HG02884 (cell line): ENCODE measurements around the gene HS1BP3.

ENCODE experiments used
- ATAC-seq: cut with Tn5 transposase; IDR thresholded peaks from one replicate; pipeline ENCODE4 v1.9.1; 2021; ENCODE audit warnings: mild to moderate bottlenecking, moderate library complexity; ENCODE audit not compliant: unreplicated experiment

The HS1BP3 gene

DNA sequence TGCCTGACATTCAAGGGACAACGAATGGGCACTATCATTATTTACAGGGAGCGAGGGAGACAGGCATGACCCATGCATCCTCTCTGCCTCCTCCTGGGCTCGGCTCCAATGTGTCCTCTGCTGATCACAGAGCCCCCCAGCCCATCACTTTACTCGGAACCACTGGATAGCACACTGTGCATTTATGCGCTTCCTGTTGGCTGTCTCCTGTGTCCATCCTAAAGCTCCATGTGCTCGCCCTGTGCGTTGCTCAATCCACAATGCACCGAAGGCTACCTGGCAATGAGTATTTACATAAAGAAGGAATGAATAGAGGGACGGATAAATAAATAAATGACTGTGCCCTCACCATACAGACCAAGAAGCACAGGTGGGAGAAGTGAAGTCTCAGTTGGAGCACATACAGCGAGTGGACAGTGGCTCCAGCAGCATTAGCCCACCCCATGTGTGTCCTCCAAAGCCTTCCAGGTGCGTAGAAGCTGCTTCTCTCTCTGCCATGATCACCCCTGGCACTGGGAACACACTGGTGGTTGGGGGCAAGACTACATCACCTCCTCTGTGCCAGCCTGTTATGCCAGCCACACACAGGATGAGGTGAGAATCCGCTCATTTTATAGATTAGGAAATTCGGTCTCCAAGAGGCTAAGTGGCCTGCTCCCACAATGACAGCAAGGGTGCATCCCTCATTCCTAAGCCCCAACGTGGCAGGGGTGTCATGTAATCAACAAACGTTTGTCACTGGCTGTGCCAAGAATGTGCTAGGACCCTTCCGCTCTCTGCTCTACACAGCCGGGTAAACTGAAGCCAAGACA is 13.7 kb upstream of the HS1BP3 start:
- ATAC-seq: no peak

DNA sequence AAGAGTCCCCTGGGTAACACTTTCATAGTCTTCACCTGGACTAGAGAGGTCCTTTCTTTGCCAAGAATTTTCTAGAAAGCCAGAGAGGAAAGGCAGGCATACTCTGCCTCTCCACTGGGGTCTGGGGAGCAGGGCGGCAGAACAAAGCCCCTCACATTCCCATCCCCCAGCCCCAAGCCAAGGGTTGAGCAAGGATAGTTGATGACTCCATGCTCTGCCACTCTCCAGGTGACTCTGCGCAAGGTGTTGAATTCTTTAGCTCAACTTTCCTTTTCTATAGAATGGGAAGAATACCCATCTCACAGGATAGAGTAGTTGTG is 13.1 kb upstream of the HS1BP3 start:
- ATAC-seq: no peak

DNA sequence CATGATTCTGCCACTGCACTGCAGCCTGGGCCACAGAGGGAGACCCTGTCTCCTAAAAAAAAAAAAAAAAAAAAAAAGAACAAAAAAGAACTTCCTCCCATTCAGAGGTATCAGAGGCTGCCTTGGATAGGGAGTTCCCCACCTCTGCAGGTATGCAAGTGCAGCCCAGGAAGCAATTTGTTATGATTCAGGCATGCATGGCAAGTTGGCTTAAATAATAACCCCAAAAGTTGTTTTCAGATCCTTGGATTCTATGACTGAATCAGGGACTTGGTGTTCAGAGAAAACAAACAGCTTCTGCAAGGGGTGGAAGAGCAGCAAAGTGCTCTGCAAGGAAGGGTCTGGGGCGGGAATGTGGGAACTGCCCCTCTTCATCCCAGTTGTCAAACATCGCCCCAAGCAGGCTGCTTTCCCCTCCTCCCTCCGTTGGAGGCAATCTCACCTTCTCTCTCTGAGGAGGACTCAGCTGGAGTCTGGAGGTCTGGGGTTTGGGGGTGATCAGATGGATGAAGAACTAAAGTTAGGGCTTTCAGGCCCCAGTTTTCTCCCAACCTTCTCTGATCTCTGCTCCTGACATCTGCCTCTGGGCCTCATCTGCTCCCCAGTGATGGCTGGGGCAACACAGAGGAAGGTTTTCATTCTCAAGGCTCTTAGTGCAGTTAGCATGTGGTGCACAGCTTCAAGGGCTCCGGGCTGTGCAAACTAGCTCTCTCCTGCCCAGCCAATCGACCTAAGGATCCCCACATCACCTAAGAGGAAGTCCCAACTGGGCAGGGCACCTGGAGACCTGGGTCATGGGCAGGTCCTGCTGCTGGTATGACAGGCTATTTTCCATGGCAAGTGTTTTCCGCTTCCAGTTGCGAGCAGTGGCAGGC is 12.5 kb upstream of the HS1BP3 start:
- no peak for ATAC-seq

DNA sequence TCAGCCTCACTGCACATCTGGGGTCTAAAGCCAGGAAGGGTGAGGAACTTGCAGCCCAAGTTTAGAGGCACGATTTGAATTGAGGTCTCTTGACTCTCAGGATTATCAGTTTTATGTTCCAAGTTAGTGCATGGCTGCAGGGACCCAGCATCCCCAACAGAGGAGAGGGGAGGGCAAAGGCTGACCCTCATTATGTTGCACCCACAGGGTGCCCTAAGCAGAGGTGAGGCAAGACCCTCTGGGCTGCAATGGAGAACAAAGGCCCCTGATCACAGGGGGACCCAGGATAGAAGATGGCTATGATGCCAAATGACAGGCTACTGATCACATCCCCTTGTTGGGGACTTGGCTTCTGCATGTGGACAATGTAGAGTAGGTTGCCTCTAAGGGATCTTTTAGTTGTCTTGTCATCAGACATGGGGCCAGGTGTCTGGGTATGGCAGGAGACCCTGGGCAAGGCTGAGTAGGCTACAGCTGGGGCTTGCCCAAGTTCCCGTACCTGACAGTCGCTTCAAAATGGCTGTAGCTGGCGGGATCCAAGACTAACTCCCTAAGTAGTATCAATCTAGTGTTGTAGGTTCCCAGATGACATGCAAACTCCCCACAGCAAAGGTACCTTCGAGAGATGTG is 11.5 kb upstream of the HS1BP3 start:
- ATAC-seq: no peak

DNA sequence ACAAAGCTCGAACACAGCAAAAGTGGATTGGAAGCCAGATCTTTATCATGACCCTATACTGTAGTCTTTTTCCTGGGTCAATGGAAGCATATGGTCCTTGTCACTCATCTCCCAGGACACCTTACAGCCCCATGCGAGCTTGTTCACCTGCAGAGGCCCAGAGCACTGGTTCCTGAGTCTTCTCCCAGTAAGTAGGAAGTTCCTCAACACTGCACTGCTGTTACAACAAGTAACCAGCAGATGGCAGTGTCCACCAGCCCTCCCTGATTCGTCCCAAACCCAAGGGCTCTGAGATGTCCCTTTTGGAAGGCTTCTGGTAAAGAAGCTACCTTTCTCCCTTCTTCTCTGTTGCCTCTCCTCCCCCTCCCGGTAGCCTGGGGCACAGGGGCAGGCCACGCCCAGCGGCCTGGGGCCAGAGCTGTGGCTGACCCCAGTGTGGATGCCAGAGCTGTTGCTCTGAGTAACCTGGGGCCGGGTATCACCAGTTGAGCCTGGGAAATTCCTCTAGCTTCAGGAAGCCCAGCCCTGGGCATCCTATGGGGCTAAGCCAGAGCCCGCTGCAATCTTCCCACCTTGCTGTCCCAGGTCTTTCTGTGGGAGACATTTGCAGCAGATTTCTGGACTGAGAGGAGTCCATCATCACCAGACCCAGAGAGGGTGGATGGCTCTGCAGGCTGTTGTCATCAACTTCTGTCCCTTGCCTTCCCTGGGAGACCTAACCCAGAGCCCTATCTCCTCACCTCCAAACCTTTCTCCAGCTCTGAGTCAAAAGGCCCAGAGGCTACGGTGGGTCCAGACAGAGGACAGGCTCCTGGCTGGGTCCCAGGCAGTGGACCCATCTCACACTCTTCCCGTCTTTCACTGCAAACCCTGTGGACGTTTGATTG is 10.8 kb upstream of the HS1BP3 start:
- peak; percentile 56 for ATAC-seq

DNA sequence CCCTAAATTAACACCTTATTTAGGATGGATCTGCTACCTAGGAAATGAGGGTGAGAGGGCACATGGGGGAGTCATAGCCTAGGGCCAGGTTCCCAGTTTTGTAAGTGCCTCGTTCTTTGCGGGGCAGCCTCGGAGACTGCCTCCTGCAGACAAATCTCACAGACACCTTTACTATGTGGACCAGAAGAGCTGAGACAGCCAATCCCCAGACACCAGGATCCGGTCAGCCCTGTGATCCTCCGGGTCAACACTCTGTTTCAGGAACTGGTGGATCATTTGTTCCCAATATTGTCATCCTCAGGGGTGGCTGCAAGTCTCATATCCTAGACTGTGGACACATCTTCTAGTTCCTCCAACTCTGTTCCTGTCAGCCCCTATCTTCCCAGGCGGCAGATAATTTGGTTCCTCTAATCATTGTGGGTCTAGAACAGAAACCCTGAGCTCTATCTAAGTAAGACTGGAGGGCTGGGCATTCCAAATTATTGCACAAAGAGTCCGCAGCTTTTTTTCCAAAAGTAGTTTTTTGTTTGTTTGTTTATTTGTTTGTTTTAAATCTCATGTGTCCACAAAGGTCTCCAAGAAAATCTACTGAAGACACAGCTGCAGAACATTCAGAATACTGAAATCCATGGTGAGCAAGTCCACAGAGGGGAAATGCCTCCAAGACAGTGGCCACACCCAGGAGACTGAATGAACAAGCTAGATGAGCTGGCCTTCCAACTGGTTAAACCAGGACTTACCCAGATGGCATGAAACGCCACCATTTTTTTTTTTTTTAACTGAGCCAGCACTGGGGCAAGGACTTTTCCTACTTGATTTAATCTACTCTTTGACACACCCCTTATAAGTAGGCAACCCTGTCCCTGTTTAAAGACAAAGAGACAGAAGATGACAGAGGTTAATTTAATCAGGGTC is 9.9 kb upstream of the HS1BP3 start:
- no peak for ATAC-seq

DNA sequence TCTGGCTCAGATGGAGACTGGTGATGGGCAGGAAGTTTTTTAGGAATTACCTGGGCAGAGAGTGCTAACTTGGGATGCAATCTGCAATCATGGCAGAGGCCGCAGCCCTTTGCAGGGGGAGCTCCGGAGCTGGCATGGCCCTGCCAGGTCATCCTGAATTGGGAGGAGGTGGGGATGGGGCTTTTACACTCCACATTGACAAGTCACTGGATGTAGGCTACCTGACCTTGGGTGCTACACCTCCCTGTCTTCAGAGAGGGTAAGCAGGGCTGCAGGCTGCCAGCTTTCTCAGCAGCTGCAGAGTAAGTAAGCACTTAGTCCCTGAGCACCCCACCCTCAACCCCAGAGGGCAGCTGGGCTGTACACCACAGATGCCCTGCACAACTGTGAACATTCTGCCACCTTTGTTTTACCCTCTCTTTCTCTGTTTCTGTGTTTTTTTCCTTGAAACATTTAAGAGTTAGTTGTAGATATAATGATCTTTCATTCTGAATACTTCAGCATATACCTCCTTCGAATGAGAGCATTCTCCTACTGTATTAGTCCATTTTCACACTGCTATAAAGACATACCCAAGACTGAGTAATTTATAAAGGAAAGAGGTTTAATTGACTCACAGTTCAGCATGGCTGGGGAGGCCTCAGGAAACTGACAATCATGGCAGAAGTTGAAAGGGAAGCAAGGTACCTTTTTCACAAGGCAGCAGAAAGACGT is 6.8 kb upstream of the HS1BP3 start:
- ATAC-seq: no peak

DNA sequence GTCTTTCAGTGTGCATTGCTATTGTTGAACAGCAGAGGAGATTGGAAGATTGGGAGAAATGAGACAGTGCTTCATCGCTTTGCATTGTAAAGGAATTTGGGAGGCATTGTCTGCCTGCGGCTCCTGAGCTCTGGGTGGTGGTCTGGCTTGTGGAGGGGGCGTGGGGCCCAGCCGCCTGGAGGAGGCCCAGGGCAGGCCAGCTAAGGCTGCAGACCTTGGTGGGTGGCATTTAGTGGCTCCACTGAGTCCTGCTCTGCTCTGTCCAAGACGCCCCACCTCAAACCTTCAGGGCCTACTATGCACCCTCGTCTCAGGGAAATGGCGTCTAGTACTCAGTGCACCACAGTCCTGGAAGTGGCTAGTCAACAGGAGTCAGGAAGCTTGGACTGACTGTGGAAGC is 5.7 kb upstream of the HS1BP3 start:
- no peak for ATAC-seq

DNA sequence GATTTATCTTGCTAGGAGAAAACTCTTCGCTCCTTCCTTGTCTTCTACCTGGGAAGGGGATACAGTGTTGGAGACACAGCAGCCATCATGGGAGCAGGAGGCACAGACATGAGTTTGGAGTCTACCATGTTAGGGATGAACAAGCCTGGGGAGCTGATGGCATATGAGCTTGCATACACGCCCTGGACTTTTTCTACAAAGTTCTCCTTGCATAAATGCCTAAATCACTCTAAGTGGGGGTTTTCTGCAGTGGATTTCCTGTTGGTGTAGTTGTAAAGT is 3.6 kb upstream of the HS1BP3 start:
- ATAC-seq: no peak

DNA sequence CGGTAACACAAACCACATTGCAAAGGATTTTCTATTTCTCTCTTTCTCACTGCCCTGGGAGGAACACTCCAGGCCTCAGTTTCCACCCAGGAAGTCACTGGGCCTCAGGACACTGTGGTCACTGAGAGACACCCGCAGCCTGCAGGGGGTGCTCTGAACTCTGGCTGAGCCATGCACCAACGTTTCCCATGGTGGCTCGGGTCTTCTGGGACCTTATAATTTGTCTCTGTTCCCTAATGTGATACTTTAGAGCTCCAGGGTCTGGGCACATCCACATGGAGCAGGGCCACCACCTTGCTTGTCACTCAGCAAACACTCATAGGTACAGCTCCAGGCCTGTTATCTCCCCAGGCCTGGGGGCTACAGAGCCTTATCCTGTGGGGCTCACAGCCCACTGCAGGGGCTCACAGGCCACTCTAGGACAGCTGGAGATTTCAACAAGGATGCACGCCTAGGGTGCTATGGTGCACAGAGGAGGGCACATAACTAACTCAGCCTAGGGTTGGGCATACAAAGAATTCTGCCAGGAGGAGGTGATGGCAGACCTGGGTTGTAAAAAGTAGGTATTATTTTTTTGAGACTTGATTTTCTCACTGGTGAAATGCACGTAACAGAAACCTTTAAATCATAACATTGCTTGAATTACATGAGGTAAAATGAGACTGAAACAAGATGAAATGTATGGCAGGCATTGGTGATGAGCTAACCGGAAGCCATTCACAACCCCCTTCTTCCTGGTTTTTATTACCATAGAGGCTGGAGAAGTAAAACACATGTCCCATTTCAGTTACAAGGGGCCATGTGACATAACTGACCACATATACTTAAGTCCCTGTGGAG is 3.0 kb upstream of the HS1BP3 start:
- ATAC-seq: no peak

DNA sequence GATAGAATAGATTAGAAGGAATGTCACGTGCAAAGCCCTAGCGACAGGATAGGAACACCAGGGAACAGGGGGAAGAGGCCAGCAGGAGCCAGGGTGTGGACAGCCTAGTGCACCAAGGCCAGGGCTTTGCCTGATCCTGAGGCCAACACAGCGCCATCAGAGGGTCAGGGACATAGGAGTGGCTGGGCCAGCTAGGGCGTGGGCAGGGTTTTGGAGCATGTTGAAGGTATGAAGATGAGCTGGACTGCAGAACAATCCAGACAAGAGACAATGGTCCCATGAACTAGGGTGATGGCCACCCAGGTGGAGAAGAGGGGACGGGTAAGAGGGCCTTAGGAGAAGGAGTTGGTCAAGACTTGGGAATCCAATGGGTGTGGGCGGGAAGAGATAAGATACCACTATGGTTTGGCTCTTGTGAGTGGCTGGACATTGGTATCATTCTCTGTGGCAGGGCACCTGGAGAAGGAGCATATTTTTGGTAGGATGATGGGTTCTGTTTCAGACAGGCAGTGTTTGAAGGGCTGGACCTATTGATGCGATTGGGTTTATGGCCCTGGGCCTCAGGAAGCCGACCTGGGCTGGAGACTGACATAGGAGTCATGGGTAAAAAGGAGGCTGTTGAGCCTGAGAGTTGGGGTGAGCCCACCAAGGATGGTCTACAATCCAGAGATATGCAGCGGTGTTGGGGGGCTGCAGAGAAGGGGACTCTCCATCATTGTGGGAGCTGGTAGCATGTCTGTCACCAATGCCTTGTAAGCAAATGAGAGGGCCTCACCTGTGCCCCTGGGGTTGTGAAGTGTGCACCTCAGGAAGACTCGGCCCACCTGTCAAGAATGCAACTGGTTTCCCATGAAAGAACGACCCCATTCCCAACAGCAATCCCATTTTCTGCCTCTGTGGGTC is 2.0 kb upstream of the HS1BP3 start:
- ATAC-seq: no peak

DNA sequence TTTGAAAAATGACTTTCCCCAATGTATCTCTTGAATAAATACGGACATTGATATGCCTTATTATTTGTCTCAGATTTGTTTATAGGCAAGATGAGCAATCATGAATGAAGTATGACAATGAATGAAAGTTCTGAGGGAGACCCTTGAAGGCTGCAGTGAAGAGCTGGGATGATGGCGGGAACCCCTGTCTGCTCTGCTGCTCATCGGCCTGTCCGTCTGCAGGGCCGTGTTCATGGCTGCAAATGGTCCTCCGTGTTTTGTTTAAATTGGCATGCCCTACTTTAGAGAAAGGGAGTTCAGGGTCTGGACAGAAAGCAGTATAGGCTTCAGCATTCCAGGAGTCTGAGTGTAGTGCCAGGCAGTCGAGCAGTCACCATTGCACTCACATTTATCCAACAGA is 1.2 kb upstream of the HS1BP3 start:
- ATAC-seq: no peak

DNA sequence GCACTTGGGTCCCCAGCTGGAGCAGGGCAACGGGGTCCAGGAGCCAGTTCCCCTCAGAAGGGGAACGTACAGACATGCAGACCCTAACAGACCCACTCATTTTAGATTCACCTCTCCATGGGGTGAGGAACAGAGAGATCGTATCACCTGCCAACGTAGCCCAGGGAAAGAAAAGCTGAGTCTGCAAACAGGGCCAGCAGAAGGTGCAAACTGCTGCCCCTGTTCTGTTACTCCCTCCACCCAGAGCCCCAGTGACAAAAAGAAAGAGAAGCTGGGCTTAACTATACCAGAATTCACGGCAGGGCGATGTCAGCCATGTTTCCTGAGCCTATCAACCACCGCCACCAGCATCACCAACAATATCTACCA is 817 bp upstream of the HS1BP3 start:
- no peak for ATAC-seq

DNA sequence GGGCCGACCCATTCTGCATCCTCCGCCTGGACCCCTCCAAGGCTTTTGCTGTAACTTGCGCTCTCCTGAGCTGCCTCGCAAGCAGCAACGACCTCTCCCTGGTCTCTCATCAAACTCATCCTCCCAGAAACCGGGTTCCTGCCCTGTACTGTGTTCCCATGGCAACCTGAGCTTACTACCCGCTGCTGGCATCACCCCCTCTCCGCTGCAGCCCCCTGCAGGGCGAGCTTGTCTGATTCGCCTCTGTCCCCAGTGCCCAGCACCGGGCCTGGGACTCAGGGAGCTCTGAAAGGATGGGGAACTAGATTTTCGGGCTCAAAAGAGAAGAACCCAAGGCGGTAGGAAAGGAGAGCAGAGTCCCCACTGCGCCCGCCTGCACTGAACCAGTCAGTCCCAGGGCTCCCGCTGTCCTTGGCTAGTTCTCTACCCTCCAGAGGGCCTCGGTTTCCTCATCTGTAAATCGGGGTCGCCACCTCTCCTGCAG is 463 bp downstream of the HS1BP3 start:
- no peak for ATAC-seq

DNA sequence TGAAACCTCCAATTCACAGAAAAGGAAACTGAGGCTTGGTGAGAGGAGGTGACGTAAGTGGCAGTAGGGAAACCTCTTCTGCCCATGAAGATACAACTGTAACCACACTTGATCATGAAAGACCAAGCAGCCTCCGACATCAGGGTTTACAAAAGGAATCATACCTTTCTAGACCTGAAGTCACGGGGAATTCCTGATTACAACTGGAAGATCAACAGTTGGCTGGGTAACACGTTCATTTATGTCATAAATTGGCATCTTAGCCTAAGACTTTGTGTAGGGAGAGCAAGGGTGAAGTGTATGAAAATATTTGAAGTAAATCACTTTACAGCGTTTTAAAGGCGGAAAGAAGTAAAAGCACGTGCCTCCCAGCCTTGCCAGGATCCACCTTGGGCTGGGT is 922 bp downstream of the HS1BP3 start:
- no peak for ATAC-seq

DNA sequence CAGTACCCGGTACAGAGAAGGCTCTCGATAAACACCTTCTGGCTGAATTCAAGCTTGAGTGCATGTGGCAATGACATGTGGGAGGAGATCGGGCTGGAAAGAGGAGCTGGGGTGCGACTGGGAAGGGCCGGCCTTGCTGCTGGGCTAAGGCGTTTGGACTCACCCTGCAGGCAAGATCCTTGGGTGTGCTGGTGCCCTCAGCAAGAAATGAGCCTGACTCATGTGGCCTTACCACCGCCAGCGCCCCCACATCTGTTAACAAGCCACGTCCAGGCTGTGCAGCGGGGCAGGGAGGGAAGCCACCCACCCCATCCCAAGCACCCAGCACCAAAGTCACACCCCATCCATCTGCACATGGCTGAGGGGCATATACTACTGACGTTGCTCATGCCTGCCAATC is 1.3 kb downstream of the HS1BP3 start:
- no peak for ATAC-seq

DNA sequence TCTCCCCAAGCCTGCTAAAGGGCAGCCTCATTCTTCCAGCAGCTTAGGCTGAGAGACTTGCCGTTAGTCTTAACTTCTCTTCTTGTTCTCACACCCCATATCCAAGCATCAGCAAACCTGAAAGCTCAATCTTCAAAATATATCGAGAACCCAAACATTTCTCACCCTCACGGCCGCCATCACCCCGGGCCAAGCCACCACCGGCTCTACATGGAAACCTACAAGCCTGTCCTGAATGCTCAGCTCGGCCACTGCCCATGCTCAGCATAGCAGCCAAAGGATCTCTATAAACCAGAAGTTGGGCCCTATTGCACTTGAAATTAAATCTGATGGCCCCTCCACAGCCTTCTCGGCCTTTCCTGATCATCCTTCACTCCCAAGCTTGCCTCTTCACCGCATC is 2.1 kb downstream of the HS1BP3 start:
- no peak for ATAC-seq

DNA sequence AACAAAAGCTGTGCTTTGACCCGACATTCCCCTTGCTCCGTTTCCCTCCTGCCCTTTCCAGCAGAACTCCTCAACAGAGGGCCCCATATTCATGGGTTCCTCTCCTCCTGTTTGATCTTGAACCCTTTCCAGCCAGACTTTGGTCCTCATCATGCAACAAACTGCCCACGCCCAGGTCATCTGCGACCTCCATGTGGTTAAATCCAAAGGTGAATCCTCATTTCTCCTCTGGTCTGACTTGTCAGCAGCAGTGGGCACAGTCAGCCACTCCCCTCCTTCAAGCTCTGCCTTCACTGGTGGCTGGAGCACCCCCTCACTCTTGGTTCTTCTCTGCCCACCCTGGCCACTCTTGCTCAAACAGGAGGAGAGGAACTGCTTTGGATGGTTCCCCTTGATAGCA is 2.7 kb downstream of the HS1BP3 start:
- no peak for ATAC-seq
